Neural cell (in vitro differentiated cells): ENCODE measurements around the gene PREX1. TPM values are rescaled to one million over a fixed set of nuclear protein-coding genes. Genes with fewer than 3 reads are reported as not detected.

ENCODE experiments used
- H2AFZ ChIP-seq: fragments of 200-600, 300-800 bp; sonication (generic), shearing (Covaris generic); 2 replicates; pipeline ENCODE4 v1.6.0; 2014; ENCODE audit warnings: low read depth, mild to moderate bottlenecking, antibody characterized with exemption, low read length, moderate library complexity
- H3F3A ChIP-seq: fragments of 200-600 bp; shearing (Covaris generic); 2 replicates; pipeline ENCODE4 v1.6.1; 2016; ENCODE audit warnings: mild to moderate bottlenecking, moderate library complexity, mixed read lengths, antibody characterized with exemption, low read length; ENCODE audit not compliant: insufficient read depth, poor library complexity, severe bottlenecking
- H3K27ac ChIP-seq: fragments of 200-600, 300-800 bp; sonication (generic), shearing (Covaris generic); 2 replicates; pipeline ENCODE4 v1.5.1; 2014; ENCODE audit warnings: mild to moderate bottlenecking, low read length, moderate library complexity
- H3K27me3 ChIP-seq: fragments of 300-800, 200-600 bp; sonication (generic), shearing (Covaris generic); 2 replicates; pipeline ENCODE4 v1.6.0; 2014; ENCODE audit warnings: mild to moderate bottlenecking, low read depth, low read length, moderate library complexity; ENCODE audit not compliant: insufficient read depth
- H3K36me3 ChIP-seq: fragments of 300-800, 200-600 bp; sonication (generic), shearing (Covaris generic); 2 replicates; pipeline ENCODE4 v1.5.1; 2014; ENCODE audit warnings: mild to moderate bottlenecking, antibody characterized with exemption, low read length, moderate library complexity; ENCODE audit not compliant: insufficient read depth
- H3K4me2 ChIP-seq: fragments of 300-800, 200-600 bp; sonication (generic), shearing (Covaris generic); 2 replicates; pipeline ENCODE4 v1.6.0; 2014; ENCODE audit warnings: mild to moderate bottlenecking, low read length
- H3K4me3 ChIP-seq: fragments of 300-800, 200-600 bp; sonication (generic), shearing (Covaris generic); 2 replicates; pipeline ENCODE4 v1.5.1; 2014; ENCODE audit warnings: mild to moderate bottlenecking, low read length, moderate library complexity
- H3K79me2 ChIP-seq: fragments of 200-600 bp; shearing (Covaris generic); replicated peaks from 2 replicates; pipeline ENCODE4 v1.6.0; 2014; ENCODE audit warnings: mild to moderate bottlenecking, low read length, moderate library complexity; ENCODE audit not compliant: insufficient read depth
- H3K9ac ChIP-seq: fragments of 300-800, 200-600 bp; sonication (generic), shearing (Covaris generic); 2 replicates; pipeline ENCODE4 v1.6.1; 2016; ENCODE audit warnings: mild to moderate bottlenecking, low read length, mixed read lengths
- H3K9me2 ChIP-seq: fragments of 200-600 bp; shearing (Covaris generic); 2 replicates; pipeline ENCODE4 v1.6.1; 2016; ENCODE audit warnings: mild to moderate bottlenecking, low read length, mixed read lengths; ENCODE audit not compliant: insufficient read depth
- H3K9me3 ChIP-seq: fragments of 200-600, 300-800 bp; sonication (generic), shearing (Covaris generic); 2 replicates; pipeline ENCODE4 v1.6.1; 2016; ENCODE audit warnings: mild to moderate bottlenecking, mixed run types, low read length, moderate library complexity, mixed read lengths
- H4K20me1 ChIP-seq: fragments of 200-600 bp; shearing (Covaris generic); 2 replicates; pipeline ENCODE4 v1.6.1; 2016; ENCODE audit warnings: mild to moderate bottlenecking, mixed run types; ENCODE audit not compliant: insufficient read depth
- CTCF ChIP-seq: fragments of 450-650 bp; IDR thresholded peaks from 2 replicates; pipeline ENCODE4 v1.5.1; 2014; ENCODE audit warnings: antibody characterized with exemption, mild to moderate bottlenecking, moderate library complexity; ENCODE audit not compliant: poor library complexity, severe bottlenecking
- EP300 ChIP-seq: fragments of 450-650 bp; conservative IDR thresholded peaks from 2 replicates; pipeline ENCODE4 v1.6.1; 2014; ENCODE audit warnings: antibody characterized with exemption, mild to moderate bottlenecking, moderate library complexity; ENCODE audit not compliant: poor library complexity, severe bottlenecking
- EZH2 ChIP-seq: fragments of 200-600, 300-800 bp; shearing (Covaris generic), sonication (generic); IDR thresholded peaks from 2 replicates; pipeline ENCODE4 v1.6.1; 2014; ENCODE audit warnings: antibody characterized with exemption, low read length, borderline replicate concordance, mild to moderate bottlenecking; ENCODE audit not compliant: insufficient read depth, poor library complexity, severe bottlenecking
- MXI1 ChIP-seq: fragments of 450-650 bp; conservative IDR thresholded peaks from 2 replicates; pipeline ENCODE4 v1.6.1; 2014; ENCODE audit warnings: antibody characterized with exemption, mild to moderate bottlenecking; ENCODE audit not compliant: poor library complexity, severe bottlenecking
- POLR2AphosphoS5 ChIP-seq: IDR thresholded peaks from 2 replicates; pipeline ENCODE4 v1.6.1; 2012
- RAD21 ChIP-seq: fragments of 450-650 bp; conservative IDR thresholded peaks from 2 replicates; pipeline ENCODE4 v1.6.1; 2014; ENCODE audit warnings: antibody characterized with exemption, mild to moderate bottlenecking, moderate library complexity
- SMC3 ChIP-seq: fragments of 450-650 bp; conservative IDR thresholded peaks from 2 replicates; pipeline ENCODE4 v1.6.1; 2014; ENCODE audit warnings: antibody characterized with exemption, mild to moderate bottlenecking, moderate library complexity; ENCODE audit not compliant: poor library complexity
- TAF1 ChIP-seq: IDR thresholded peaks from 2 replicates; pipeline ENCODE4 v1.6.1; 2012; ENCODE audit warnings: low read depth
- polyA plus RNA-seq: library from polyadenylated mRNA; depleted of rRNA; stranded (reverse); fragments of >200 nt; gene quantifications from 2 replicates; pipeline ENCODE4 v1.2.3, GENCODE V29; 2014
- TF ChIP-seq, protein P1 (sequence below): IDR thresholded peaks from 2 replicates; pipeline ENCODE4 v1.6.1; 2012; ENCODE audit warnings: borderline replicate concordance

The PREX1 gene
- polyA plus RNA-seq, 1 donor from 2014 or later, result 0.06 TPM

GRCh38 chr20:48649104-48649626, 178.6 kb downstream of the PREX1 start:
- H3K36me3 ChIP-seq, result no peaks in the 10 kb centered on the region
- no peaks in the 10 kb centered on the region for H3K9me3 ChIP-seq

GRCh38 chr20:48648482-48649051, 179.2 kb downstream of the PREX1 start:
- Histone ChIP-seq H3K4me3 (no peak overlapping the region), H3K4me2 (no peak overlapping the region), H3K79me2 (no peaks in the 10 kb centered on the region), H3K36me3 (no peaks in the 10 kb centered on the region), H3K9ac (no peak overlapping the region), H4K20me1 (no peaks in the 10 kb centered on the region), H3K27ac (no peak overlapping the region), H3K9me2 (no peaks in the 10 kb centered on the region), H3K27me3 (no peaks in the 10 kb centered on the region), H3F3A (no peaks in the 10 kb centered on the region), H2AFZ (no peak overlapping the region), H3K9me3 (no peaks in the 10 kb centered on the region)
- TF ChIP-seq SMC3 (no peak), CTCF (no peak), POLR2AphosphoS5 (no peak), MXI1 (no peak), TAF1 (no peak), RAD21 (no peak), EP300 (no peak)
- TF ChIP-seq, protein P1, sequence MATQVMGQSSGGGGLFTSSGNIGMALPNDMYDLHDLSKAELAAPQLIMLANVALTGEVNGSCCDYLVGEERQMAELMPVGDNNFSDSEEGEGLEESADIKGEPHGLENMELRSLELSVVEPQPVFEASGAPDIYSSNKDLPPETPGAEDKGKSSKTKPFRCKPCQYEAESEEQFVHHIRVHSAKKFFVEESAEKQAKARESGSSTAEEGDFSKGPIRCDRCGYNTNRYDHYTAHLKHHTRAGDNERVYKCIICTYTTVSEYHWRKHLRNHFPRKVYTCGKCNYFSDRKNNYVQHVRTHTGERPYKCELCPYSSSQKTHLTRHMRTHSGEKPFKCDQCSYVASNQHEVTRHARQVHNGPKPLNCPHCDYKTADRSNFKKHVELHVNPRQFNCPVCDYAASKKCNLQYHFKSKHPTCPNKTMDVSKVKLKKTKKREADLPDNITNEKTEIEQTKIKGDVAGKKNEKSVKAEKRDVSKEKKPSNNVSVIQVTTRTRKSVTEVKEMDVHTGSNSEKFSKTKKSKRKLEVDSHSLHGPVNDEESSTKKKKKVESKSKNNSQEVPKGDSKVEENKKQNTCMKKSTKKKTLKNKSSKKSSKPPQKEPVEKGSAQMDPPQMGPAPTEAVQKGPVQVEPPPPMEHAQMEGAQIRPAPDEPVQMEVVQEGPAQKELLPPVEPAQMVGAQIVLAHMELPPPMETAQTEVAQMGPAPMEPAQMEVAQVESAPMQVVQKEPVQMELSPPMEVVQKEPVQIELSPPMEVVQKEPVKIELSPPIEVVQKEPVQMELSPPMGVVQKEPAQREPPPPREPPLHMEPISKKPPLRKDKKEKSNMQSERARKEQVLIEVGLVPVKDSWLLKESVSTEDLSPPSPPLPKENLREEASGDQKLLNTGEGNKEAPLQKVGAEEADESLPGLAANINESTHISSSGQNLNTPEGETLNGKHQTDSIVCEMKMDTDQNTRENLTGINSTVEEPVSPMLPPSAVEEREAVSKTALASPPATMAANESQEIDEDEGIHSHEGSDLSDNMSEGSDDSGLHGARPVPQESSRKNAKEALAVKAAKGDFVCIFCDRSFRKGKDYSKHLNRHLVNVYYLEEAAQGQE, result no peak

More at GRCh38 chr20:48649104-48649626, 178.6 kb downstream of the PREX1 start:
- no peaks in the 10 kb centered on the region for H3K9me2 ChIP-seq
- H4K20me1 ChIP-seq, result no peaks in the 10 kb centered on the region
- no peak overlapping the region for H3K4me3 ChIP-seq
- no peak overlapping the region for H2AFZ ChIP-seq
- H3F3A ChIP-seq, result no peaks in the 10 kb centered on the region
- H3K4me2 ChIP-seq, result no peak overlapping the region
- no peak overlapping the region for H3K27ac ChIP-seq
- no peak overlapping the region for H3K9ac ChIP-seq
- TF ChIP-seq EZH2 (no peak), POLR2AphosphoS5 (no peak), CTCF (no peak), RAD21 (no peak), MXI1 (no peak), SMC3 (no peak), TAF1 (no peak), EP300 (no peak)
- TF ChIP-seq, protein P1, result no peak
- no peaks in the 10 kb centered on the region for H3K79me2 ChIP-seq
- H3K27me3 ChIP-seq, result no peaks in the 10 kb centered on the region
